Esophagus muscularis mucosa (tissue), 4 donors: ENCODE measurements around the gene PPP3CA. TPM values are rescaled to one million over a fixed set of nuclear protein-coding genes. Genes with fewer than 3 reads are reported as not detected.
A peak's percentile ranks its signal among the peaks of the same experiment; 100 is the strongest.

Experiments
- DNase-seq: peaks from one replicate; pipeline ENCODE4 v3.0.0-alpha.2; 2017; ENCODE audit errors: extremely low spot score
- H3K27ac ChIP-seq, 4 donors: fragments of 200-600 bp; sonication (generic); replicated peaks in 1 of 4; 1 replicate in 3 of 4; 2 replicates in 1 of 4; pipeline ENCODE4 v1.5.1; 2016 to 2019; ENCODE audit warnings: mild to moderate bottlenecking in 1 of 4
- H3K27me3 ChIP-seq, 4 donors: fragments of 200-600 bp; sonication (generic); one replicate each; pipeline versions ENCODE4 v1.5.1 to v1.6.0; 2016 to 2019
- H3K36me3 ChIP-seq, 4 donors: fragments of 200-600 bp; sonication (generic); one replicate each; pipeline ENCODE4 v1.5.1; 2016 to 2019
- H3K4me1 ChIP-seq, 4 donors: fragments of 200-600 bp; sonication (generic); one replicate each; pipeline ENCODE4 v1.5.1; 2016 to 2019
- H3K4me3 ChIP-seq, 4 donors: fragments of 200-600 bp; sonication (generic); 1 replicate in 2 of 4; 2 replicates in 2 of 4; pipeline ENCODE4 v1.5.1; 2016 to 2019; ENCODE audit warnings: mild to moderate bottlenecking in 4 of 4, moderate library complexity in 1 of 4
- H3K9me3 ChIP-seq, 4 donors: fragments of 200-600 bp; sonication (generic); 1 replicate in 3 of 4; 2 replicates in 1 of 4; pipeline ENCODE4 v1.5.1; 2016 to 2019
- CTCF ChIP-seq, 3 experiments: fragments of 200-600 bp in 2 of 3; fragments of 450-650 bp in 1 of 3; sonication (generic) in 2 of 3; IDR thresholded peaks; one replicate each; pipeline ENCODE4 v1.5.1; 2017 to 2019; ENCODE audit warnings: antibody characterized with exemption in 3 of 3, mild to moderate bottlenecking in 2 of 3, moderate library complexity in 1 of 3
- EP300 ChIP-seq: sonication (generic); formaldehyde crosslinking; IDR thresholded peaks from one replicate; pipeline ENCODE4 v1.6.1; 2017; ENCODE audit warnings: antibody characterized with exemption
- POLR2A ChIP-seq: fragments of 450-650 bp; IDR thresholded peaks from one replicate; pipeline ENCODE4 v1.6.1; 2017; ENCODE audit warnings: antibody characterized with exemption, moderate library complexity, mild to moderate bottlenecking, low read depth
- POLR2AphosphoS5 ChIP-seq, 2 donors: sonication (generic); formaldehyde crosslinking; IDR thresholded peaks; one replicate each; pipeline ENCODE4 v1.6.1; 2017; ENCODE audit warnings: antibody characterized with exemption in 2 of 2
- WGBS: methylation state at CpG from one replicate; pipeline ENCODE4 v1.1.5; 2018; 5-methylcytosine and 5-hydroxymethylcytosine counted together
- intact Hi-C: fragments of 100-400 bp; cut with DNase I; formaldehyde crosslinking; loops from one replicate; pipeline ENCODE4 v1.15.1; 2023
- total RNA-seq, 4 donors: library from RNA; depleted of rRNA; stranded (reverse); fragments of >200 nt; gene quantifications; one replicate each; pipeline versions ENCODE4 v1.1.0 to v1.2.1, GENCODE V29; 2016

Gene PPP3CA
- total RNA-seq, 4 donors from 2014 or later, result 21.3 to 31.6 (median 23.3) TPM

- Histone ChIP-seq H3K4me1 (peaks cover 0 to 9% (median 6%) of the 10 kb centered on the region in 4 donors), H3K9me3 (no peaks in the 10 kb centered on the region), H3K27me3 (no peaks in the 10 kb centered on the region), H3K27ac (peak overlapping the region in 1 of 4 donors; percentile 13), H3K4me3 (no peak overlapping the region), H3K36me3 (no peaks in the 10 kb centered on the region)
- no peak for DNase-seq
- 73% methylated on average over 2 of the region's 2 CpGs for WGBS
- no peak for TF ChIP-seq POLR2AphosphoS5 (IDR thresholded peaks at IDR 0.05)
- no peak for TF ChIP-seq CTCF (IDR thresholded peaks at IDR 0.05)
- TF ChIP-seq EP300, result no peak
- no peak for TF ChIP-seq POLR2A
- intact Hi-C loops, result no loop called here
Measured at GRCh38 chr4:101114936-101115372, 232.4 kb downstream of the PPP3CA start.

GRCh38 chr4:101104312-101105052 lies 242.8 kb downstream of the PPP3CA start:
- intact Hi-C loops, result no loop called here
- Histone ChIP-seq H3K36me3 (peaks cover 0 to 8% (median 0%) of the 10 kb centered on the region in 4 donors), H3K4me1 (peaks cover 4 to 28% (median 25%) of the 10 kb centered on the region in 4 donors), H3K27ac (no peak overlapping the region), H3K4me3 (no peak overlapping the region), H3K27me3 (no peaks in the 10 kb centered on the region), H3K9me3 (no peaks in the 10 kb centered on the region)
- TF ChIP-seq POLR2AphosphoS5 (IDR thresholded peaks at IDR 0.05) (no peak), POLR2A (no peak)
- 83% methylated on average over 6 of the region's 6 CpGs for WGBS
- DNase-seq, result no peak

- WGBS, result 63% methylated on average over 4 of the region's 4 CpGs
- TF ChIP-seq POLR2AphosphoS5 (IDR thresholded peaks at IDR 0.05) (no peak), POLR2A (no peak), EP300 (no peak), CTCF (IDR thresholded peaks at IDR 0.05) (no peak)
- Histone ChIP-seq H3K36me3 (peaks cover 0 to 5% (median 0%) of the 10 kb centered on the region in 4 donors), H3K4me3 (no peak overlapping the region), H3K27me3 (no peaks in the 10 kb centered on the region), H3K27ac (no peak overlapping the region), H3K4me1 (peaks cover 4 to 28% (median 25%) of the 10 kb centered on the region in 4 donors), H3K9me3 (no peaks in the 10 kb centered on the region)
- no peak for DNase-seq
- intact Hi-C loops, result no loop called here
Measured at GRCh38 chr4:101103381-101104142, 243.8 kb downstream of the PPP3CA start.

- WGBS, result 6% methylated on average over 1 of the region's 1 CpG
- no peaks in the 10 kb centered on the region for H3K9me3 ChIP-seq
- no peak overlapping the region for H3K4me3 ChIP-seq
- no peaks in the 10 kb centered on the region for H3K36me3 ChIP-seq
- intact Hi-C loops, result no loop called here
- peaks cover 4 to 28% (median 25%) of the 10 kb centered on the region in 4 donors for H3K4me1 ChIP-seq
- no peak for DNase-seq
- TF ChIP-seq POLR2A (no peak), CTCF (IDR thresholded peaks at IDR 0.05) (no peak), POLR2AphosphoS5 (IDR thresholded peaks at IDR 0.05) (no peak), EP300 (no peak)
- H3K27me3 ChIP-seq, result no peaks in the 10 kb centered on the region
- no peak overlapping the region for H3K27ac ChIP-seq
Measured at GRCh38 chr4:101102114-101102742, 245.1 kb downstream of the PPP3CA start.

GRCh38 chr4:101101072-101101471 lies 246.3 kb downstream of the PPP3CA start:
- intact Hi-C loops, result no loop called here
- Histone ChIP-seq H3K27ac (no peak overlapping the region), H3K4me1 (peaks cover 4 to 28% (median 25%) of the 10 kb centered on the region in 4 donors), H3K4me3 (no peak overlapping the region), H3K36me3 (no peaks in the 10 kb centered on the region), H3K27me3 (no peaks in the 10 kb centered on the region), H3K9me3 (no peaks in the 10 kb centered on the region)
- no peak for DNase-seq
- WGBS, result 98% methylated on average over 4 of the region's 4 CpGs
- TF ChIP-seq CTCF (IDR thresholded peaks at IDR 0.05), result no peak
- no peak for TF ChIP-seq POLR2A
- TF ChIP-seq EP300, result no peak
